ENCODE measurements around the gene TMEM158.

- TF ChIP-seq CTCF (IDR thresholded peaks at IDR 0.05) (no peak), POLR2AphosphoS5 (IDR thresholded peaks at IDR 0.05) (no peak), POLR2A (IDR thresholded peaks at IDR 0.05) (no peak)
Measured at GRCh38 chr3:45232521-45232920, 6.4 kb upstream of the TMEM158 start.
